ENCODE results near the gene ATG7.
A peak's percentile ranks its signal among the peaks of the same experiment; 100 is the strongest.

The ATG7 gene, protein sequence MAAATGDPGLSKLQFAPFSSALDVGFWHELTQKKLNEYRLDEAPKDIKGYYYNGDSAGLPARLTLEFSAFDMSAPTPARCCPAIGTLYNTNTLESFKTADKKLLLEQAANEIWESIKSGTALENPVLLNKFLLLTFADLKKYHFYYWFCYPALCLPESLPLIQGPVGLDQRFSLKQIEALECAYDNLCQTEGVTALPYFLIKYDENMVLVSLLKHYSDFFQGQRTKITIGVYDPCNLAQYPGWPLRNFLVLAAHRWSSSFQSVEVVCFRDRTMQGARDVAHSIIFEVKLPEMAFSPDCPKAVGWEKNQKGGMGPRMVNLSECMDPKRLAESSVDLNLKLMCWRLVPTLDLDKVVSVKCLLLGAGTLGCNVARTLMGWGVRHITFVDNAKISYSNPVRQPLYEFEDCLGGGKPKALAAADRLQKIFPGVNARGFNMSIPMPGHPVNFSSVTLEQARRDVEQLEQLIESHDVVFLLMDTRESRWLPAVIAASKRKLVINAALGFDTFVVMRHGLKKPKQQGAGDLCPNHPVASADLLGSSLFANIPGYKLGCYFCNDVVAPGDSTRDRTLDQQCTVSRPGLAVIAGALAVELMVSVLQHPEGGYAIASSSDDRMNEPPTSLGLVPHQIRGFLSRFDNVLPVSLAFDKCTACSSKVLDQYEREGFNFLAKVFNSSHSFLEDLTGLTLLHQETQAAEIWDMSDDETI

DNA sequence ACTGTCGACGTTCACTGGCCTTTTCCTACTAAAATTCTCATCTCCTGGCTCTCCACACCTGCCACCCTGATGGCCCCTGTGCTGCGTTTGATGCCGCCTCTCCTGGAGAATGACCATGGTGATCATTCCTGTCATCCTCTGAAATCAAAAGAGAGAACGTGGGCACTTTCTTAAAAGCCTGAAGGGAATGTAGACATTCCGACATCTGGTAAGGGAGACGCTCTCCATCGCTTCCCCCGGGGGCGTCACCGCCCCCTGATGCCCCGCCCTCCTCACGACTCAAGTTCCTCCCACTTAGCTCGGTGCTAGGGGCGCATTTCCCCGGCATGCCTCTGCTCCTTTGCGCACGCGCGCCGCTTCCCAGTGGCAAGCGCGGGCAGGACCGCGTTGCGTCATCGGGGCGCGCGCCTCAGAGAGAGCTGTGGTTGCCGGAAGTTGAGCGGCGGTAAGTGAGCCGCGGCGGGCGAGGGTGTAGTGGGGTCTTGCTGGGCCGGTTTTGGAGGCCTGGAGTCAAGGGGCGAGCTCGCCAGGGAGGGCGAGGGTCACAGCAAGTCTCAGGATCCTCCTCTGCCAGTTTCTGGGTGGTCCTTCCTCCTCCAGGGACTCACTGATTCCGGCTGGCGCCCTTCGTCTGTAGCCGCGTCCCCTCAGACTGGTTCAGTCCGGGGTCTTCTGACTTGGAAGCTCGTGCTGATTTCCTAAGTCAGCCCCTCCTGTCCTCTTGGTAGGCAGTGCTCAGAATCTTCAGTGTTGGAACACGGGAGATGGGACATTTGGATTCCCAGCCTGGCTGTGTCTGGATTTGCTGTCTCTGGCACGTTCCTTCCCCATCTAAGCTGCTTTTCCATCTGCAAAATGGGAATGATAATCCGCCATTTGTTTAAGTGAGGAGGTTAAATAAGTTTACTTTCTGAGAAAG is at the start of gene ATG7:
Gene ATG7, plus strand, starts transcription at position 412 of the 919 bp plus-strand sequence. CDS start 26,299 bp downstream, outside the sequence.
- peak within 1 kb of the TSS; percentile 70 for H3K27ac ChIP-seq
- H3K4me1 ChIP-seq, result peaks cover 4% of the 10 kb centered on the region
- H2AFZ ChIP-seq, result peak within 1 kb of the TSS; percentile 98
- H3K4me2 ChIP-seq (ENCODE audit: low read length), result peak within 1 kb of the TSS; percentile 91
- no peaks in the 10 kb centered on the region for H3K36me3 ChIP-seq (ENCODE audit: control insufficient read depth, insufficient read depth, low read length)
- H3K27me3 ChIP-seq (ENCODE audit: control insufficient read depth, insufficient read depth, low read length), result no peaks in the 10 kb centered on the region
- H3K9me3 ChIP-seq (ENCODE audit: control insufficient read depth, low read length), result no peaks in the 10 kb centered on the region
- TF ChIP-seq, protein P1, sequence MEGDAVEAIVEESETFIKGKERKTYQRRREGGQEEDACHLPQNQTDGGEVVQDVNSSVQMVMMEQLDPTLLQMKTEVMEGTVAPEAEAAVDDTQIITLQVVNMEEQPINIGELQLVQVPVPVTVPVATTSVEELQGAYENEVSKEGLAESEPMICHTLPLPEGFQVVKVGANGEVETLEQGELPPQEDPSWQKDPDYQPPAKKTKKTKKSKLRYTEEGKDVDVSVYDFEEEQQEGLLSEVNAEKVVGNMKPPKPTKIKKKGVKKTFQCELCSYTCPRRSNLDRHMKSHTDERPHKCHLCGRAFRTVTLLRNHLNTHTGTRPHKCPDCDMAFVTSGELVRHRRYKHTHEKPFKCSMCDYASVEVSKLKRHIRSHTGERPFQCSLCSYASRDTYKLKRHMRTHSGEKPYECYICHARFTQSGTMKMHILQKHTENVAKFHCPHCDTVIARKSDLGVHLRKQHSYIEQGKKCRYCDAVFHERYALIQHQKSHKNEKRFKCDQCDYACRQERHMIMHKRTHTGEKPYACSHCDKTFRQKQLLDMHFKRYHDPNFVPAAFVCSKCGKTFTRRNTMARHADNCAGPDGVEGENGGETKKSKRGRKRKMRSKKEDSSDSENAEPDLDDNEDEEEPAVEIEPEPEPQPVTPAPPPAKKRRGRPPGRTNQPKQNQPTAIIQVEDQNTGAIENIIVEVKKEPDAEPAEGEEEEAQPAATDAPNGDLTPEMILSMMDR (IDR thresholded peaks at IDR 0.05), result no peak
- H3K4me3 ChIP-seq (ENCODE audit: low read depth, low read length), result peak within 1 kb of the TSS; percentile 96
- H3K9ac ChIP-seq, result peak within 1 kb of the TSS; percentile 32
- H3K79me2 ChIP-seq, result peaks cover 13% of the 10 kb centered on the region

DNA sequence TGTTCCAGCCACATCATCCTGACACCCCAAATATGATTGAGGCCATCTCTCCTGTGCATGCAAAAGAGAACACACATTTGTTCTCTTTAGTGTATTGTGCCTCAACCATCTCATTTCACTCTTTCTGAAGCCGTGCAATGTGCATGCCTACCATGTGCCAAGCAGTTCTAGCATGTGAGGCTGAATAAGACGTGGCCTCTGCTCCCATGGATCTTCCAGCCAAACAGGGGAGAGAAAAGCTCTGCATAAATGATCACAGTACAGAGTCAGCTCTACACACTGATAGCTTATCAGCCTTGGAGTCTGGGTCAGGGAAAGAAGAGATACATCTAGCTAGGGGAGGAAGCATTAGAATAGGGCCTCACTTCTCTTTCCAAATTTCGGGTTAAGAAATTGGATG is 48.2 kb upstream of the ATG7 start:
- H3K9ac ChIP-seq, result no peak overlapping the region
- no peaks in the 10 kb centered on the region for H3K36me3 ChIP-seq (ENCODE audit: control insufficient read depth, insufficient read depth, low read length)
- H2AFZ ChIP-seq, result no peak overlapping the region
- no peaks in the 10 kb centered on the region for H3K79me2 ChIP-seq
- H3K27me3 ChIP-seq (ENCODE audit: control insufficient read depth, insufficient read depth, low read length), result no peaks in the 10 kb centered on the region
- no peak overlapping the region for H3K4me2 ChIP-seq (ENCODE audit: low read length)
- H3K4me3 ChIP-seq (ENCODE audit: low read depth, low read length), result no peak overlapping the region
- H3K9me3 ChIP-seq (ENCODE audit: control insufficient read depth, low read length), result no peaks in the 10 kb centered on the region
- no peaks in the 10 kb centered on the region for H3K4me1 ChIP-seq
- TF ChIP-seq, protein P1 (IDR thresholded peaks at IDR 0.05), result no peak
- no peak overlapping the region for H3K27ac ChIP-seq

DNA sequence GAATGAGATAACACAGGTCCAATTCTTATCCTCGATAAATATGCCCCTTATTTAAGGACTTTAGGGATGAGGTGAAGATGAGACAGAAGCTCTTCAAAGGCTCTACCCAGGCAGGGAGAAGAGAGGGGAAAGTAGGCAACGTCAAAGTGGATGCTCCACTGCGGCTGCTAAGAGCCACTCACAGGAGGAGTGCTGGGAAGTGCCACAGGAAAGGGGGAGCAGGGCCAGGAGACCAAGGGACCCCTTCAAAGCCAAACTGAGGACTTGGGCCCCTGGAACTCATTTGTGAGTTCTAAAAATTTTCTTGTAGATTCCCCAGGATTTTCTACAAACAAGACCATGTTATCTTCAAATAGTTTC is 47.3 kb upstream of the ATG7 start:
- peak overlapping the region; percentile 72 for H3K27ac ChIP-seq

DNA sequence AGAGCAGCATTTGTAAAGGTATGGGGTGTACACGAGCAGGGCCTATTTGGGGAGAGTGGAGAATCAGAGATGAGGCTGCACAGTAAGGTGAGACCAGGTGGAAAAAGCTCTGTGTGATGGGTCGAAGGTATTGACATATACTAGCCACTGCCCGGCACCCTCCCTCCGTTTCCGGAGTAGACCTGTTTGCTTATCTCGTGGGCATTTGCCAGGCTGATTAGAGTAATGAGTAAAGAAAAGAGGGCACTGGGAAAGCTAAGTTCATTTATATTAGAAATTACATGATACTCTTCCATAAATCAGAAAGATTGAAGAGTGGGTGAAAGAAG is 46.2 kb upstream of the ATG7 start:
- Histone ChIP-seq H3K27me3 (ENCODE audit: control insufficient read depth, insufficient read depth, low read length) (no peaks in the 10 kb centered on the region), H3K9me3 (ENCODE audit: control insufficient read depth, low read length) (no peaks in the 10 kb centered on the region), H3K9ac (no peak overlapping the region), H3K79me2 (no peaks in the 10 kb centered on the region), H3K4me3 (ENCODE audit: low read depth, low read length) (no peak overlapping the region), H2AFZ (no peak overlapping the region), H3K4me2 (ENCODE audit: low read length) (no peak overlapping the region), H3K36me3 (ENCODE audit: control insufficient read depth, insufficient read depth, low read length) (no peaks in the 10 kb centered on the region), H3K27ac (peak overlapping the region; percentile 72), H3K4me1 (no peaks in the 10 kb centered on the region)
- TF ChIP-seq, protein P1 (IDR thresholded peaks at IDR 0.05), result no peak

More for the DNA sequence above, 47.3 kb upstream of the ATG7 start:
- Histone ChIP-seq H3K4me2 (ENCODE audit: low read length) (no peak overlapping the region), H3K27me3 (ENCODE audit: control insufficient read depth, insufficient read depth, low read length) (no peaks in the 10 kb centered on the region), H3K9me3 (ENCODE audit: control insufficient read depth, low read length) (no peaks in the 10 kb centered on the region), H2AFZ (no peak overlapping the region), H3K9ac (no peak overlapping the region), H3K4me1 (no peaks in the 10 kb centered on the region), H3K79me2 (no peaks in the 10 kb centered on the region), H3K36me3 (ENCODE audit: control insufficient read depth, insufficient read depth, low read length) (no peaks in the 10 kb centered on the region), H3K4me3 (ENCODE audit: low read depth, low read length) (no peak overlapping the region)
- TF ChIP-seq, protein P1 (IDR thresholded peaks at IDR 0.05), result no peak

Measured in parathyroid adenoma (tissue), 2 donors.